IMR-90 (cell line): Measurements from ENCODE around the gene UNC79. TPM values are rescaled to one million over a fixed set of nuclear protein-coding genes. Genes with fewer than 3 reads are reported as not detected.

Source experiments
- ATAC-seq: fragments of 200-7000 bp; cut with Tn5 transposase; 2 replicates; pipeline ENCODE4 v1.9.1; 2020; ENCODE audit warnings: low read depth, mild to moderate bottlenecking, moderate library complexity
- BruUV-seq: library from RNA; stranded (reverse); fragments of 400-500 nt; replicated peaks from 2 replicates; lab custom pipeline; 2021; lab: Mats Ljungman, UMichigan
- CTCF ChIA-PET: fragments of 300-600 bp; formaldehyde crosslinking; extraction: SDS; loops from one replicate; lab custom pipeline; 2021; ENCODE audit warnings: antibody characterized with exemption; lab: Yijun Ruan, JAX
- POLR2A ChIA-PET: fragments of 300-600 bp; sonication (Branson Sonifier 250); formaldehyde crosslinking; loops from one replicate; lab custom pipeline; 2022; ENCODE audit warnings: antibody characterized with exemption; ENCODE audit not compliant: unreplicated experiment; lab: Charles Lee
- DNase-seq: peaks from one replicate; pipeline ENCODE4 v3.0.0; 2013
- H2AFZ ChIP-seq: replicated peaks from 2 replicates; pipeline ENCODE3; 2013; ENCODE audit warnings: low read length, mild to moderate bottlenecking; ENCODE audit not compliant: poor library complexity
- H2AK5ac ChIP-seq: 2 replicates; pipeline ENCODE4 v1.6.1; 2013; ENCODE audit warnings: low read depth, low read length, inconsistent platforms
- H2AK9ac ChIP-seq: replicated peaks from 2 replicates; pipeline ENCODE3; 2013; ENCODE audit warnings: mild to moderate bottlenecking, low read depth, low read length, moderate library complexity; ENCODE audit not compliant: poor library complexity
- H2BK120ac ChIP-seq: 2 replicates; pipeline ENCODE4 v1.6.1; 2013; ENCODE audit warnings: low read depth, low read length, inconsistent platforms
- H2BK15ac ChIP-seq: 3 replicates; pipeline ENCODE4 v1.6.1; 2013; ENCODE audit warnings: low read depth, low read length, inconsistent platforms
- H2BK20ac ChIP-seq: 2 replicates; pipeline ENCODE4 v1.6.1; 2013; ENCODE audit warnings: low read depth, mild to moderate bottlenecking, inconsistent platforms, low read length, moderate library complexity
- H2BK5ac ChIP-seq: 2 replicates; pipeline ENCODE4 v1.6.1; 2013; ENCODE audit warnings: mild to moderate bottlenecking, low read depth, low read length, inconsistent platforms; ENCODE audit not compliant: poor library complexity, severe bottlenecking
- H3K14ac ChIP-seq: replicated peaks from 2 replicates; pipeline ENCODE4 v1.6.1; 2013; ENCODE audit warnings: low read depth, low read length, inconsistent platforms
- H3K18ac ChIP-seq: 2 replicates; pipeline ENCODE4 v1.6.1; 2013; ENCODE audit warnings: low read depth, low read length, control low read depth
- H3K23ac ChIP-seq: 2 replicates; pipeline ENCODE4 v1.6.1; 2013; ENCODE audit warnings: low read depth, low read length, inconsistent platforms
- H3K27ac ChIP-seq: 2 replicates; pipeline ENCODE4 v1.5.1; 2013; ENCODE audit warnings: mild to moderate bottlenecking, control low read depth, low read length; ENCODE audit not compliant: insufficient read depth
- H3K27me3 ChIP-seq: 2 replicates; pipeline ENCODE4 v1.6.1; 2013; ENCODE audit warnings: low read length; ENCODE audit not compliant: control insufficient read depth, insufficient read depth
- H3K36me3 ChIP-seq: 2 replicates; pipeline ENCODE4 v1.6.1; 2013; ENCODE audit warnings: low read length, mixed read lengths; ENCODE audit not compliant: control insufficient read depth, insufficient read depth
- H3K4ac ChIP-seq: 2 replicates; pipeline ENCODE4 v1.6.1; 2013; ENCODE audit warnings: low read depth, low read length, inconsistent platforms
- H3K4me1 ChIP-seq: 2 replicates; pipeline ENCODE4 v1.6.1; 2013; ENCODE audit warnings: low read length, mixed read lengths; ENCODE audit not compliant: control insufficient read depth, insufficient read depth
- H3K4me2 ChIP-seq: 2 replicates; pipeline ENCODE4 v1.6.1; 2013; ENCODE audit warnings: low read depth, mild to moderate bottlenecking, control low read depth, low read length, moderate library complexity
- H3K4me3 ChIP-seq: 2 replicates; pipeline ENCODE4 v1.5.1; 2013; ENCODE audit warnings: low read depth, mild to moderate bottlenecking, control low read depth, low read length, moderate library complexity; ENCODE audit not compliant: insufficient read depth
- H3K56ac ChIP-seq: 2 replicates; pipeline ENCODE4 v1.6.1; 2013; ENCODE audit warnings: low read length, inconsistent platforms; ENCODE audit not compliant: insufficient read depth; ENCODE audit errors: extremely low read depth
- H3K79me1 ChIP-seq, 2 experiments: 2 replicates each; pipeline ENCODE4 v1.6.1; 2013; ENCODE audit warnings: low read length in 2 of 2, inconsistent platforms in 1 of 2, low read depth in 1 of 2
- H3K9ac ChIP-seq: 2 replicates; pipeline ENCODE4 v1.6.1; 2013; ENCODE audit warnings: low read depth, low read length, control low read depth
- H3K9me1 ChIP-seq: 2 replicates; pipeline ENCODE4 v1.6.1; 2013; ENCODE audit warnings: low read length, inconsistent platforms; ENCODE audit not compliant: insufficient read depth
- H3K9me3 ChIP-seq: 2 replicates; pipeline ENCODE4 v1.6.1; 2013; ENCODE audit warnings: low read length; ENCODE audit not compliant: control insufficient read depth, insufficient read depth
- H4K20me1 ChIP-seq: 2 replicates; pipeline ENCODE4 v1.6.1; 2013; ENCODE audit warnings: low read length, inconsistent platforms; ENCODE audit not compliant: insufficient read depth
- H4K5ac ChIP-seq: 2 replicates; pipeline ENCODE4 v1.6.1; 2013; ENCODE audit warnings: mild to moderate bottlenecking, low read depth, low read length, control low read depth
- H4K8ac ChIP-seq, 2 experiments: 2 replicates each; pipeline ENCODE4 v1.6.1; 2013; ENCODE audit warnings: low read depth in 2 of 2, low read length in 2 of 2, control low read depth in 1 of 2, inconsistent platforms in 1 of 2
- H4K91ac ChIP-seq: 2 replicates; pipeline ENCODE4 v1.6.1; 2013; ENCODE audit warnings: low read depth, low read length, inconsistent platforms; ENCODE audit not compliant: insufficient read depth
- BHLHE40 ChIP-seq: fragments of 150-350 bp; IDR thresholded peaks from 2 replicates; pipeline ENCODE4 v1.6.1; 2016; ENCODE audit warnings: mild to moderate bottlenecking, low read depth, low read length
- CEBPB ChIP-seq: IDR thresholded peaks from 2 replicates; pipeline ENCODE4 v1.6.1; 2012; ENCODE audit warnings: low read depth, low read length, improper control_type of control experiment
- CHD1 ChIP-seq: IDR thresholded peaks from 2 replicates; pipeline ENCODE4 v1.6.1; 2012; ENCODE audit warnings: low read depth, low read length, improper control_type of control experiment
- CTCF ChIP-seq: conservative IDR thresholded peaks from 2 replicates; pipeline ENCODE4 v1.5.1; 2012; ENCODE audit warnings: mild to moderate bottlenecking, low read depth, low read length, improper control_type of control experiment
- ELK1 ChIP-seq: fragments of 150-350 bp; IDR thresholded peaks from 2 replicates; pipeline ENCODE4 v1.6.1; 2016; ENCODE audit warnings: low read depth, mild to moderate bottlenecking, low read length, moderate library complexity, borderline replicate concordance
- FOS ChIP-seq: fragments of 150-350 bp; IDR thresholded peaks from 2 replicates; pipeline ENCODE4 v1.6.1; 2016; ENCODE audit warnings: low read depth, low read length
- MAFK ChIP-seq: IDR thresholded peaks from 2 replicates; pipeline ENCODE4 v1.6.1; 2012; ENCODE audit warnings: low read depth, low read length, improper control_type of control experiment
- MAZ ChIP-seq: IDR thresholded peaks from 2 replicates; pipeline ENCODE4 v1.6.1; 2012; ENCODE audit warnings: low read depth, mild to moderate bottlenecking, low read length, improper control_type of control experiment, moderate library complexity, borderline replicate concordance
- MXI1 ChIP-seq: IDR thresholded peaks from 2 replicates; pipeline ENCODE4 v1.6.1; 2012; ENCODE audit warnings: low read depth, mild to moderate bottlenecking, low read length, moderate library complexity, borderline replicate concordance
- NFE2L2 ChIP-seq: fragments of 150-350 bp; IDR thresholded peaks from 2 replicates; pipeline ENCODE4 v1.6.1; 2016; ENCODE audit warnings: low read depth, mild to moderate bottlenecking, low read length
- POLR2A ChIP-seq: IDR thresholded peaks from 2 replicates; pipeline ENCODE4 v1.6.1; 2012; ENCODE audit warnings: mild to moderate bottlenecking, low read depth, low read length
- RAD21 ChIP-seq: IDR thresholded peaks from 2 replicates; pipeline ENCODE4 v1.6.1; 2012; ENCODE audit warnings: low read length, improper control_type of control experiment
- RCOR1 ChIP-seq: IDR thresholded peaks from 2 replicates; pipeline ENCODE4 v1.6.1; 2012; ENCODE audit warnings: mild to moderate bottlenecking, low read length, improper control_type of control experiment; ENCODE audit not compliant: insufficient replicate concordance
- RFX5 ChIP-seq: IDR thresholded peaks from 2 replicates; pipeline ENCODE4 v1.8.0; 2012; ENCODE audit warnings: low read depth, mild to moderate bottlenecking, low read length, moderate library complexity
- SMC3 ChIP-seq: fragments of 150-350 bp; IDR thresholded peaks from 2 replicates; pipeline ENCODE4 v1.6.1; 2016; ENCODE audit warnings: low read depth, mild to moderate bottlenecking, antibody characterized with exemption, low read length, moderate library complexity
- USF2 ChIP-seq: fragments of 150-350 bp; IDR thresholded peaks from 2 replicates; pipeline ENCODE4 v1.6.1; 2017; ENCODE audit warnings: mild to moderate bottlenecking, antibody characterized with exemption, low read length, low read depth
- WGBS, 2 experiments: methylation state at CpG; one replicate each; pipeline versions ENCODE4 v1.1.5 to v1.1.7; 2013; ENCODE audit warnings: missing lambda C conversion rate in 2 of 2; ENCODE audit not compliant: insufficient read length in 1 of 2; ENCODE audit errors: extremely low coverage in 2 of 2; 5-methylcytosine and 5-hydroxymethylcytosine counted together
- dilution Hi-C: fragments of 300-500 bp; cut with HindIII; formaldehyde crosslinking; loops from one replicate; pipeline ENCODE4 v1.14.3; 2018; ENCODE audit warnings: low sequenced_read_pairs; ENCODE audit not compliant: unreplicated experiment
- in situ Hi-C: fragments of 300-500 bp; cut with MboI; formaldehyde crosslinking; loops from 3 replicates; pipeline ENCODE4 v1.14.3; 2019; ENCODE audit warnings: low sequenced_read_pairs, inconsistent platforms, mixed read lengths
- intact Hi-C: fragments of 100-400 bp; cut with micrococcal nuclease; formaldehyde crosslinking; loops from 2 replicates; pipeline ENCODE4 v1.10.0; 2022
- polyA plus RNA-seq, 3 experiments: library from polyadenylated mRNA; depleted of rRNA; stranded (reverse); fragments of >200 nt; gene quantifications; 2 replicates each; pipeline ENCODE4 v1.2.3, GENCODE V29; 2012; ENCODE audit warnings: low replicate concordance in 1 of 3
- total RNA-seq: library from RNA; depleted of rRNA; stranded (reverse); fragments of >200 nt; gene quantifications from 2 replicates; pipeline ENCODE4 v1.2.3, GENCODE V29; 2012

Gene UNC79
- total and polyA plus RNA-seq, 2 of the 4 experiments (the other 2 are of a cell fraction): under 0.01 TPM

GRCh38 chr14:93709249-93709648 is 278.5 kb downstream of the UNC79 start:
- CTCF ChIA-PET: no interaction called here
- no peak overlapping the region for H3K4me2 ChIP-seq
- H3K79me1 ChIP-seq: no peaks in the 10 kb centered on the region
- dilution Hi-C loops (no loop called here), in situ Hi-C loops (no loop called here), intact Hi-C loops (no loop called here)
- no peak overlapping the region for H4K8ac ChIP-seq
- H4K20me1 ChIP-seq: no peaks in the 10 kb centered on the region
- H2BK120ac ChIP-seq: no peak overlapping the region
- H2BK15ac ChIP-seq: no peak overlapping the region
- ATAC-seq (no peak), DNase-seq (no peak)
- H3K9me3 ChIP-seq: peaks cover 11% of the 10 kb centered on the region
- no peak overlapping the region for H3K4me3 ChIP-seq
- H3K14ac ChIP-seq: no peak overlapping the region
- no peak overlapping the region for H3K27ac ChIP-seq
- H2AFZ ChIP-seq: no peak overlapping the region
- no peaks in the 10 kb centered on the region for H3K4me1 ChIP-seq
- no peaks in the 10 kb centered on the region for H3K36me3 ChIP-seq
- H4K5ac ChIP-seq: no peak overlapping the region
- no peak overlapping the region for H2AK5ac ChIP-seq
- no peak overlapping the region for H3K9ac ChIP-seq
- no peak overlapping the region for H3K4ac ChIP-seq
- H3K56ac ChIP-seq: no peak overlapping the region
- no peaks in the 10 kb centered on the region for H3K9me1 ChIP-seq
- no TSS peak for BruUV-seq
- no peak overlapping the region for H2BK5ac ChIP-seq
- TF ChIP-seq RFX5 (no peak), BHLHE40 (no peak), SMC3 (no peak), RAD21 (no peak), RCOR1 (no peak), NFE2L2 (no peak), POLR2A (no peak), CHD1 (no peak), USF2 (no peak), MAFK (no peak), MXI1 (no peak), CTCF (no peak), MAZ (no peak), ELK1 (no peak), CEBPB (no peak), FOS (no peak)
- no peak overlapping the region for H4K91ac ChIP-seq
- no peaks in the 10 kb centered on the region for H3K27me3 ChIP-seq
- no peak overlapping the region for H2AK9ac ChIP-seq
- no peak overlapping the region for H3K23ac ChIP-seq
- no CpG with 5 or more reads among the region's 4 CpGs for WGBS, 2 experiments
- POLR2A ChIA-PET: no interaction called here
- H2BK20ac ChIP-seq: no peak overlapping the region
- H3K18ac ChIP-seq: no peak overlapping the region
